Calu3 (cell line): Measurements from ENCODE around the gene CARD6. TPM values are rescaled to one million over a fixed set of nuclear protein-coding genes. Genes with fewer than 3 reads are reported as not detected.

Source experiments
- BruUV-seq: library from RNA; stranded (reverse); fragments of 400-500 nt; replicated peaks from 2 replicates; lab custom pipeline; 2021; lab: Mats Ljungman, UMichigan
- CTCF ChIA-PET: fragments of 300-600 bp; sonication (Branson Sonifier 250); formaldehyde crosslinking; loops from one replicate; lab custom pipeline; 2022; ENCODE audit warnings: antibody characterized with exemption; lab: Charles Lee
- DNase-seq: peaks from one replicate; pipeline ENCODE4 v3.0.0; 2022
- H3K27ac Mint-ChIP-seq: one replicate; pipeline ENCODE4 v1.8.0; 2022; ENCODE audit warnings: mixed read lengths; ENCODE audit not compliant: unreplicated experiment
- H3K27me3 Mint-ChIP-seq: one replicate; pipeline ENCODE4 v1.8.0; 2022; ENCODE audit warnings: mixed read lengths; ENCODE audit not compliant: unreplicated experiment
- H3K36me3 Mint-ChIP-seq: one replicate; pipeline ENCODE4 v1.8.0; 2022; ENCODE audit warnings: mild to moderate bottlenecking, moderate library complexity, mixed read lengths; ENCODE audit not compliant: insufficient read depth, unreplicated experiment
- H3K4me1 Mint-ChIP-seq: one replicate; pipeline ENCODE4 v1.8.0; 2022; ENCODE audit warnings: mild to moderate bottlenecking, low read depth, mixed read lengths; ENCODE audit not compliant: unreplicated experiment
- H3K4me3 Mint-ChIP-seq: one replicate; pipeline ENCODE4 v1.8.0; 2022; ENCODE audit warnings: mild to moderate bottlenecking, low read depth, moderate library complexity, mixed read lengths; ENCODE audit not compliant: unreplicated experiment
- H3K9me3 Mint-ChIP-seq: one replicate; pipeline ENCODE4 v1.8.0; 2022; ENCODE audit warnings: low read depth, mixed read lengths; ENCODE audit not compliant: unreplicated experiment
- intact Hi-C: fragments of 100-400 bp; cut with micrococcal nuclease; formaldehyde crosslinking; loops from one replicate; pipeline ENCODE4 v1.10.0; 2022; ENCODE audit not compliant: unreplicated experiment
- total RNA-seq: library from RNA; stranded (reverse); gene quantifications from 2 replicates; pipeline ENCODE4 v1.2.3, GENCODE V29; 2022
- TF ChIP-seq, protein P1 (sequence below): fragments of 200-600 bp; IDR thresholded peaks from one replicate; pipeline ENCODE4 v1.8.0; 2022; ENCODE audit warnings: antibody characterized with exemption; ENCODE audit not compliant: unreplicated experiment

The CARD6 gene
- total RNA-seq, 1 experiment from 2014 or later = 5.9 TPM

DNA sequence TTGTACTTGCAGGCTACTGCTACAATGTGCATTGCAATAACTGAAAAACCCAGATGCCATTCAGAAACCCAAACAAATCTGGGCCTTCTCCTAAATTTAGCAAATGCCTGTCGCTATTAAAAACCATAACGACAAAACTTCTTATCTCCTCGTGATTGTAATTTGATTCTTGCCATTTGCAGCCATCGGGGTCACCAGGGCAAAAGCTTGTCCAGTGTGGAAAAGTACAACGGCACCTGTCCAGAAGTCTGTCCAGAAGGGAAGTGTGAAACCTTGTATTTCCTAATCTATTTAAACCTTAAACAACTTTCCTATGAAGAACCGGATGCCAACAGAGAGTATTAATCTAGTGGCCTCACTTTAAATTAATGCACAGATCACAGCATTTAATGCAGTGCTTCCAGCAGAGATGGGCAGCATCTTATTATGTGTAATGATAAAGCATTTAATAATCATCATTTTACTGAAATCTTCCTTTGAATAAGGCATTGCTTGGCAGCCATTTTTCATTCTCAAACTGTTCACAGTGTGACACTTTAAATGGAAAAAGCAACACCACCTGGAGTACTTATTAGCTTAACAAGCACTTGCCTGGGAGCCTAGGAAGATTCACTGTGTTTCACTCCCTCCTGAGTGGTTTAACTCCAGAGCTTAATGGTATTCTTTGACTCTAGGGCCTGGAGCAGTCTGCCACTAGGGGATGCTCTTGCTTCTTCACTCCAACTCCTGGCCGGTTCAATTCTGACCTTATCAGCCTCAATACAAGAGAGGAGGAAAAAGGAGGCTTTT is 63.2 kb downstream of the CARD6 start:
- TF ChIP-seq, protein P1, sequence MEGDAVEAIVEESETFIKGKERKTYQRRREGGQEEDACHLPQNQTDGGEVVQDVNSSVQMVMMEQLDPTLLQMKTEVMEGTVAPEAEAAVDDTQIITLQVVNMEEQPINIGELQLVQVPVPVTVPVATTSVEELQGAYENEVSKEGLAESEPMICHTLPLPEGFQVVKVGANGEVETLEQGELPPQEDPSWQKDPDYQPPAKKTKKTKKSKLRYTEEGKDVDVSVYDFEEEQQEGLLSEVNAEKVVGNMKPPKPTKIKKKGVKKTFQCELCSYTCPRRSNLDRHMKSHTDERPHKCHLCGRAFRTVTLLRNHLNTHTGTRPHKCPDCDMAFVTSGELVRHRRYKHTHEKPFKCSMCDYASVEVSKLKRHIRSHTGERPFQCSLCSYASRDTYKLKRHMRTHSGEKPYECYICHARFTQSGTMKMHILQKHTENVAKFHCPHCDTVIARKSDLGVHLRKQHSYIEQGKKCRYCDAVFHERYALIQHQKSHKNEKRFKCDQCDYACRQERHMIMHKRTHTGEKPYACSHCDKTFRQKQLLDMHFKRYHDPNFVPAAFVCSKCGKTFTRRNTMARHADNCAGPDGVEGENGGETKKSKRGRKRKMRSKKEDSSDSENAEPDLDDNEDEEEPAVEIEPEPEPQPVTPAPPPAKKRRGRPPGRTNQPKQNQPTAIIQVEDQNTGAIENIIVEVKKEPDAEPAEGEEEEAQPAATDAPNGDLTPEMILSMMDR = peak; percentile 88
- H3K27ac Mint-ChIP-seq = no peak overlapping the region
- H3K9me3 Mint-ChIP-seq = no peaks in the 10 kb centered on the region
- BruUV-seq = no TSS peak
- intact Hi-C loops = loop anchor here (1.0 to 10.0 kb wide), 6 partner anchors 220 to 939 kb away; no protein-coding TSS in a partner anchor
- no peak overlapping the region for H3K4me3 Mint-ChIP-seq
- H3K4me1 Mint-ChIP-seq = peaks cover 7% of the 10 kb centered on the region
- CTCF ChIA-PET = interaction anchor here (0.6 to 1.5 kb wide), 6 partner anchors 274 to 939 kb away, joined by 3 to 16 read pairs (median 4); no protein-coding TSS in a partner anchor
- no peaks in the 10 kb centered on the region for H3K27me3 Mint-ChIP-seq
- peak; percentile 75 for DNase-seq
- H3K36me3 Mint-ChIP-seq = no peaks in the 10 kb centered on the region

DNA sequence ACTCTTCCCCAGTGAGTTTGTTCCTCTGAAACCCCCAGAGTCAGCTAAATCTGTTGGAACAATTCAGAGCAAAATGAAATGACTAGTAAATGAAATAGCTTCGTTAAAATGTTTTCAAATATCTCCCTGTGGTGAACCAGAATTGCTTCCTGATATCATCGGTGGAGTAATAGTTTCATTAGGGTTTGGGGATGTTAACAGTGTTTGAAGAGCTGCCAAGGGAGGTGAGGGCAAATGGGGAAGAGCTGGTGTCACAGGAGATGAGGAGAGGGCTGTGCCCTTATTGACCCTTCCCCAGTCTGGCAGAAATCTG is 63.8 kb downstream of the CARD6 start:
- TF ChIP-seq, protein P1 = no peak
- intact Hi-C loops = loop anchor here (1.0 to 10.0 kb wide), 7 partner anchors 220 to 938 kb away; no protein-coding TSS in a partner anchor
- no peaks in the 10 kb centered on the region for H3K36me3 Mint-ChIP-seq
- H3K4me1 Mint-ChIP-seq = peaks cover 7% of the 10 kb centered on the region
- CTCF ChIA-PET = interaction anchor here (0.8 to 1.5 kb wide), 4 partner anchors 278 to 939 kb away, joined by 4 to 16 read pairs (median 4); no protein-coding TSS in a partner anchor
- BruUV-seq = no TSS peak
- no peaks in the 10 kb centered on the region for H3K9me3 Mint-ChIP-seq
- no peaks in the 10 kb centered on the region for H3K27me3 Mint-ChIP-seq
- no peak overlapping the region for H3K27ac Mint-ChIP-seq
- DNase-seq = no peak
- H3K4me3 Mint-ChIP-seq = no peak overlapping the region

DNA sequence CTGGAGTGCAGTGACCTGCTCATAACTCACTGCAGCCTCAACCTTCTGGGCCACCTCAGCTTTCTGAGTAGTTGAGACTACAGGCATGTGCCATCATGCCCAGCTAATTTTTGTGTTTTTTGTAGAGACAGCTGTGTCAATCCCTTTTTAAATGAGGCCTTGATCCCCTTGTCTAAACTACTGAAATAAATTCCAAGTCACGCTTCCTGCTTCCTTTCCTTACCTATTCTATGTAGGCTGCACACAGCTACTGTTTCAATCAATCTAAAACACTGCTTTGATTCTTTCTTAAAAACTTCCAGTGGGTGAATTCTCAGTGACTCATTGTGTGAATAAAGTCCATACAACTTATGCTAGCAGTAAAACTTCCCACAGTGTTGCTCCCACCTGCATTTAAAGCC is 65.2 kb downstream of the CARD6 start:
- H3K27ac Mint-ChIP-seq = no peak overlapping the region
- H3K36me3 Mint-ChIP-seq = no peaks in the 10 kb centered on the region
- no peaks in the 10 kb centered on the region for H3K27me3 Mint-ChIP-seq
- intact Hi-C loops = loop anchor here (5.0 to 10.0 kb wide), 2 partner anchors 218 to 366 kb away; no protein-coding TSS in a partner anchor
- no peaks in the 10 kb centered on the region for H3K9me3 Mint-ChIP-seq
- DNase-seq = no peak
- no peak overlapping the region for H3K4me3 Mint-ChIP-seq
- CTCF ChIA-PET = interaction anchor here (1.3 kb wide), 1 partner anchor 364 kb away, joined by 3 read pairs; no protein-coding TSS in a partner anchor
- no TSS peak for BruUV-seq
- H3K4me1 Mint-ChIP-seq = peaks cover 7% of the 10 kb centered on the region
- TF ChIP-seq, protein P1 = no peak

DNA sequence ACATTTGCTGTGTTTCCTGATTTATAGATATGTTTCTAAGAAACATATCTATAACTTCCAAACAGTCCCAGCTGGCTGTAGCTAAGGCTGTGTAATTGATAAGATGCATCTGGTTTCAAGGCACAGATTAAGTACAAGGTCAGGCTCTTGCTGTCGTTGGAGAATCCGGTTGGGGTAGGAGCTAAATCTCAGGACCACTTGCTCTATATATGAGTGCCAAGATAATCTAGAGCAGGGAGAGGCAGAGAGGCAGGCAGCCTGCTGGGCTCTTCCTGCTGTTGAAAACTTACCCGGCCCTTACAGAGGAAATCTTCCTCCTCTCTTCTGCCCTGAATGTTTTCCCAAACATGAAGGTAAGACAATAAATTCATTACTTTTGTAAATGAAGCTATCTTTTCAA is 68.1 kb downstream of the CARD6 start, which contains the start of gene C7:
C7 (plus strand) TSS at position 234 of the 400 bp plus-strand sequence; CDS start at position 348, 114 bp downstream.
- intact Hi-C loops = loop anchor here (5.0 to 10.0 kb wide), 2 partner anchors 216 to 363 kb away; no protein-coding TSS in a partner anchor
- no peaks in the 10 kb centered on the region for H3K9me3 Mint-ChIP-seq
- TF ChIP-seq, protein P1 = no peak
- CTCF ChIA-PET = no interaction called here
- no peaks in the 10 kb centered on the region for H3K27me3 Mint-ChIP-seq
- DNase-seq = no peak
- no peak within 1 kb of the TSS for H3K27ac Mint-ChIP-seq
- H3K36me3 Mint-ChIP-seq = no peaks in the 10 kb centered on the region
- H3K4me3 Mint-ChIP-seq = no peak within 1 kb of the TSS
- no TSS peak for BruUV-seq
- peaks cover 7% of the 10 kb centered on the region for H3K4me1 Mint-ChIP-seq
